GM21825 (cell line): ENCODE results near the gene ICAM5.

Source experiments
- ATAC-seq: cut with Tn5 transposase; IDR thresholded peaks from one replicate; pipeline ENCODE4 v1.9.1; 2021; ENCODE audit warnings: mild to moderate bottlenecking, moderate library complexity; ENCODE audit not compliant: unreplicated experiment

Gene ICAM5

GRCh38 chr19:10291554-10292205 lies 1.9 kb downstream of the ICAM5 start:
- ATAC-seq: no peak

DNA sequence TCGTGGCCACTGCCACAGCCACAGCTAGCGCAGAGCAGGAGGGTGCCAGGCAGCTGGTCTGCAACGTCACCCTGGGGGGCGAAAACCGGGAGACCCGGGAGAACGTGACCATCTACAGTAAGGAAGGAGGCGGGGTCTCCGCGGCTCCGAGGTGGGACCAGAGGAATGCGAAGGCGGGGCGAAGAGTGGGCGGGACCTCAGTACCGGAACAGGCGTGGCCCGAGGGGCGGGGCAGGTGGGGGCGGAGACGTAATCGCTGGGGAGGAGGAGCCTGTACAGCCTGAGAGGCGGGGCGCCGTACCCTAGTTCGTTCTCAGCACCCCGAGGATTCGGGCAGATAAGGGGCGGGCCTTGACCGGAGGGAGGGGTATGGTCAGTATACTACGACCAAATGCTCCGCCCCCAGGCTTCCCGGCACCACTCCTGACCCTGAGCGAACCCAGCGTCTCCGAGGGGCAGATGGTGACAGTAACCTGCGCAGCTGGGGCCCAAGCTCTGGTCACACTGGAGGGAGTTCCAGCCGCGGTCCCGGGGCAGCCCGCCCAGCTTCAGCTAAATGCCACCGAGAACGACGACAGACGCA lies 2.5 kb downstream of the ICAM5 start:
- peak; percentile 43 for ATAC-seq

GRCh38 chr19:10292789-10293636 lies 3.3 kb downstream of the ICAM5 start:
- ATAC-seq: no peak

DNA sequence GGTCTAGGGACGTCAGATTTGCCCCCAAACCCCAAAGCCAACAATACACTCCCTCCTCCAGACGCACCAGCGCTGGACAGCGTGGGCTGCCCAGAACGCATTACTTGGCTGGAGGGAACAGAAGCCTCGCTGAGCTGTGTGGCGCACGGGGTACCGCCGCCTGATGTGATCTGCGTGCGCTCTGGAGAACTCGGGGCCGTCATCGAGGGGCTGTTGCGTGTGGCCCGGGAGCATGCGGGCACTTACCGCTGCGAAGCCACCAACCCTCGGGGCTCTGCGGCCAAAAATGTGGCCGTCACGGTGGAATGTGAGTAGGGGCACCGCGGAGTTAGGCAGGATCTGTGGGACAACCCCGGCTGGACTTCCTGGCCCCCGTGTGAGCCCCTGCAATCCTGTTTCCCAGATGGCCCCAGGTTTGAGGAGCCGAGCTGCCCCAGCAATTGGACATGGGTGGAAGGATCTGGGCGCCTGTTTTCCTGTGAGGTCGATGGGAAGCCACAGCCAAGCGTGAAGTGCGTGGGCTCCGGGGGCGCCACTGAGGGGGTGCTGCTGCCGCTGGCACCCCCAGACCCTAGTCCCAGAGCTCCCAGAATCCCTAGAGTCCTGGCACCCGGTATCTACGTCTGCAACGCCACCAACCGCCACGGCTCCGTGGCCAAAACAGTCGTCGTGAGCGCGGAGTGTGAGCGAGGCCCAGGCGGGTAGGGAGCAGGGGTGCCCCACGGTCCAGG lies 4.0 kb downstream of the ICAM5 start:
- ATAC-seq: no peak

GRCh38 chr19:10294368-10294697 lies 4.6 kb downstream of the ICAM5 start:
- no peak for ATAC-seq

DNA sequence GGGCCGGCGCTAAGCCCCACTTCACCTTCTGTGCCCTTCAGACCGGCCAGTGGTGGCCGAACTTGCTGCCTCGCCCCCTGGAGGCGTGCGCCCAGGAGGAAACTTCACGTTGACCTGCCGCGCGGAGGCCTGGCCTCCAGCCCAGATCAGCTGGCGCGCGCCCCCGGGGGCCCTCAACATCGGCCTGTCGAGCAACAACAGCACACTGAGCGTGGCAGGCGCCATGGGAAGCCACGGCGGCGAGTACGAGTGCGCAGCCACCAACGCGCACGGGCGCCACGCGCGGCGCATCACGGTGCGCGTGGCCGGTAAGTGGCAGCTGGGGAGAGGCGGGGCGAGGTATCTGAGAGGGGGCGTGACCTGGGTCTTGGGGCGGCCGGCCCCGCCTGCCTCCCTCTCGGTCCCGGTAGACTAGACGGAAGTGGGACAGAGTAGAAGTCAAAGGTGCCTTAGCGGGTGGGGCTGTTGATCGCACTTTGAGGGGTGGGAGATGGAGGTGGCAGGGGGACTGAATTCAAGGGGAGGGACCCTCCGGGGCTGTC lies 5.6 kb downstream of the ICAM5 start:
- ATAC-seq: no peak

- ATAC-seq: no peak
These were observed 6.3 kb downstream of the ICAM5 start for GRCh38 chr19:10295847-10296591.

DNA sequence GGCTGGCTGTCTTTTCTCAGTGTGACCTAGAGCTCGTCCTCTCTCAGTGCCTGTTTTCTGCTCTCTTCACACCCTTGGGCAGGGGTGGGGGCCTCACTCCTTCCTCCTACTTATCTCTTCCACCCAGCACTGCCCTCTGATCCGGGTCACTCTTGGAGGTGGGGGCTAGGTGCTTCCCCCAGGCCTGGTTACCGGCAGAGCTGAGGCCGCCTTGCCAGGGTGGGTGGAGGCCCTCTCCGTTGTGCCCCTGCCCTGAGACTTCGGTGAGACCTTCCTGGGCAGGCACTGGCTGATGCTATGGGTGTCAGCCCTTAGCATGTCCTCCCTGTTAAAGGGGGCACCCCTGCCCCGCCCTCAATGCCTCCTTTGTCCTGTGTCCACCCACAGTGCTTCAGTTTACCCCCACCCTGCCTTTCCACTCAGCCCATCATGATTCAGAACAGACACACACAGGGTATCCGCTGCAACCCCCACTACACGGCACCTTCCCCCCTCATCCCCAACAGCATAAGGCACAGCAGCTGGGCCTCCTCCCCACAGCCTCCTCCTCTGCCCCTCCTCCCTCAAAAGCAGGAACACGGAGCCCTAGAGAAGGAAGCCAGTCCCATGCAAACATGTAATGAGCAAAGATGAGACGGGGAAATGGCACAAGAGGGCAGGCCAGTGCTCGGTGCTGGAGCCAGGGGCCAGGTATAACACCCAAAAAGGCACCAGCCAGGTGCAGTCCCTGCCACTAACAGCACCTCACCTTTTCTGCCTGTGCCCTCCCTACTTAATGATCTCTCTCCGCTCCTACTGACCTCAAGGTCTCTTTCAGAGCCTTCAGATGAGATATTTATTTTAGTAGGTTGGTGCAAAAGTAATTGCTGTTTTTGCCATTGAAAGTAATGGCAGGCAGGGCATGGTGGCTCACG lies 10.1 kb downstream of the ICAM5 start:
- ATAC-seq: no peak

GRCh38 chr19:10305139-10305806 lies 15.5 kb downstream of the ICAM5 start:
- no peak for ATAC-seq

DNA sequence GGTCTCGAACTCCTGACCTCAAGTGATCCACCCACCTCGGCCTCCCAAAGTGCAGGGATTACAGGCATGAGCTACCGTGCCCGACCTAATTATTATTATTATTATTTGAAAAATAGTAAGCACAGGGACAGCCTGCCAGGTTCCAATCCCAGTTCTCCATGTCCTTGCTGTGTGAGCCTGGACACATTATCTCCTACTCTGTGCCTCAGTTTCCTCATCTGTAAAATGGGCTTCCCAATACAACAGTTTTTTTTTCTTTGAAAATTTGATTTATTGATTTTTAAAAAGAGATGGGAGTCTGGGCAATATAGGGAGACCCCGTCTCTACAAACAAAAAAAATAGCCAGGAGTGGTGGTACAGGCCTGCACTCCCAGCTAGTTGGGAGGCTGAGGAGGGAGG lies 16.6 kb downstream of the ICAM5 start:
- ATAC-seq: no peak

GRCh38 chr19:10309423-10309822 lies 19.7 kb downstream of the ICAM5 start, which contains the start of gene ZGLP1:
Gene ZGLP1, minus strand, starts transcription at chr19:10309815.
- no peak for ATAC-seq

- ATAC-seq: peak; percentile 75
These were observed 25.8 kb downstream of the ICAM5 start, which contains the start of gene FDX2 for GRCh38 chr19:10315335-10316214. Gene FDX2, minus strand, starts transcription at chr19:10316015. Its CDS starts 19 bp downstream, at chr19:10315996.

- ATAC-seq: peak; percentile 19
These were observed 26.7 kb downstream of the ICAM5 start for GRCh38 chr19:10316229-10317044.

GRCh38 chr19:10317045-10317856 lies 27.5 kb downstream of the ICAM5 start:
- ATAC-seq: no peak

GRCh38 chr19:10317857-10318462 lies 28.2 kb downstream of the ICAM5 start:
- no peak for ATAC-seq
